LNCaP clone FGC (cell line): ENCODE results near the gene GPC1.
A peak's percentile ranks its signal among the peaks of the same experiment; 100 is the strongest.
"Not testable (repeated sequence)": the region's sequence is repeated elsewhere in the genome, so short reads cannot be mapped to it uniquely, and the experiment has no call there.

ENCODE experiments used
- DNase-seq: peaks from one replicate; pipeline ENCODE4 v3.0.0-alpha.2; 2011; ENCODE audit warnings: low read depth
- H3K4me3 ChIP-seq: 2 replicates; pipeline ENCODE4 v1.5.1; 2011; ENCODE audit warnings: mild to moderate bottlenecking, low read depth, low read length, control low read depth
- TF ChIP-seq, protein P1 (sequence below): IDR thresholded peaks from 2 replicates; pipeline ENCODE4 v1.5.1; 2012; ENCODE audit warnings: mild to moderate bottlenecking; ENCODE audit not compliant: control insufficient read depth, insufficient read depth; ENCODE audit errors: extremely low read depth

Gene GPC1

DNA sequence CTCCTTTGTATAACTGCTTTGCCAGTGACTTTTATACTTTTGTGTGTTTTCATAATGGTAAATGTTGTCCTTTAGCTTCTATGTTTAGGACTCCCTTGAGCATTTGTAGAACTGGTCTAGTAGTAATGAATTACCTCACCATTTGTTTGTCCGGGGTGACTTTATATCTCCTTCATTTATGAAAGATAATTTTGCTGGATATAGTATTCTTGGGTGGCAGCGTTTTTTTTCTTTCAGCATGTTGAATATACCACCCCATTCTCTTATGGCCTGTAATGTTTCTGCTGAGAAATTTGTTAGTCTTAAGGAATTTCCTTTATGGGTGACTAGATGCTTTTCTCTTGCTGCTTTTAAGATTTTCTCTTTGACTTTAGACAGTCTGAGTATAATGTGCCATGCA lies 56.0 kb downstream of the GPC1 start:
- TF ChIP-seq, protein P1, sequence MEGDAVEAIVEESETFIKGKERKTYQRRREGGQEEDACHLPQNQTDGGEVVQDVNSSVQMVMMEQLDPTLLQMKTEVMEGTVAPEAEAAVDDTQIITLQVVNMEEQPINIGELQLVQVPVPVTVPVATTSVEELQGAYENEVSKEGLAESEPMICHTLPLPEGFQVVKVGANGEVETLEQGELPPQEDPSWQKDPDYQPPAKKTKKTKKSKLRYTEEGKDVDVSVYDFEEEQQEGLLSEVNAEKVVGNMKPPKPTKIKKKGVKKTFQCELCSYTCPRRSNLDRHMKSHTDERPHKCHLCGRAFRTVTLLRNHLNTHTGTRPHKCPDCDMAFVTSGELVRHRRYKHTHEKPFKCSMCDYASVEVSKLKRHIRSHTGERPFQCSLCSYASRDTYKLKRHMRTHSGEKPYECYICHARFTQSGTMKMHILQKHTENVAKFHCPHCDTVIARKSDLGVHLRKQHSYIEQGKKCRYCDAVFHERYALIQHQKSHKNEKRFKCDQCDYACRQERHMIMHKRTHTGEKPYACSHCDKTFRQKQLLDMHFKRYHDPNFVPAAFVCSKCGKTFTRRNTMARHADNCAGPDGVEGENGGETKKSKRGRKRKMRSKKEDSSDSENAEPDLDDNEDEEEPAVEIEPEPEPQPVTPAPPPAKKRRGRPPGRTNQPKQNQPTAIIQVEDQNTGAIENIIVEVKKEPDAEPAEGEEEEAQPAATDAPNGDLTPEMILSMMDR, result no peak
- DNase-seq, result no peak

DNA sequence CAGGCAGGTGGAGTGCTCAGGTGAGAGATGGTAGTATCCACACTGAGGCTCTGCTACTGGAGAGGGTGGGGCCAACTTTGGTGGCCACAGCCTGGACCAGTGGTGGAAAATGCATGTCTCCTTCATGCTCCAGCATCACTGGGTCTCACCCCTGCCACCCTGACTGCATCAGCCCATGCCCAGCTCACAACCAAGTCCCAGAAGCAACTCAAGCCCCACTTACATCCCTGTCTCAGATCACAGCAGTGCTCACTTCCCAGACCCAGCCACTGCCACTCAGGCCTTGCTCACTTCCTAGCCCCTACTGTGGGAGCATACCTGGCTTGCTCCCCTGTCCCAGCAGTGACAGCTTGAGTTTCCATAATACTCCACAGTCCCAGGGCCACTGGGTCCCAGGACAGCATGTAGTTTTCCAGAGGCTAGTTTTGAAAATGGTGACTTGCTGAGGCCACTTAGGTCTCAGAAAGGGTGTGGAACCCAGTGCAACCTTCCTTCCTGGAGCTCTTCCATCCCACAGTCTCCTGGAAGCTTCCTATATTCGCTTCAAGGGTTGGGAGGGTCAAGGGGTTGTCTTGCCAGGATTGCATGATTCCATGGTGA lies 58.8 kb downstream of the GPC1 start:
- DNase-seq, result no peak
- H3K4me3 ChIP-seq, result no peak overlapping the region
- TF ChIP-seq, protein P1, result no peak

More for the DNA sequence above, 56.0 kb downstream of the GPC1 start:
- H3K4me3 ChIP-seq, result no peak overlapping the region

DNA sequence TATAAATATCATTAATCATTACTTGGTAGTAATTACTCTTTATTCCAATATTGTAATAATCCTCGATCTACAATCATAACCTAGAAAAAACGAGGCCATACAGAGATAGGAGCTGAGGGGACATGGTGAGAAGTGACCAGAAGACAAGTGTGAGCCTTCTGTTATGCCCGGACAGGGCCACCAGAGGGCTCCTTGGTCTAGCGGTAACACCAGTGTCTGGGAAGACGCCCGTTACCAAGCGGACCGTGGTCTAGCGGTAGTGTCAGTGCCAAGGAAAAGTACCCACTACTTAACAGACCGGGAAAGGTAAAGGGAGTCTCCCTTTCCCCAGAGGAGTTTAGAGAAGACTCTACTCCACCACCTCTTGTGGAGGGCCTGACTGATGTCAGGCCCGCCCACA lies 59.5 kb downstream of the GPC1 start:
- DNase-seq, result peak; percentile 2
- TF ChIP-seq, protein P1, result peak; percentile 21; the same call in 1 of the 2 replicates
- H3K4me3 ChIP-seq, result not testable (repeated sequence)

DNA sequence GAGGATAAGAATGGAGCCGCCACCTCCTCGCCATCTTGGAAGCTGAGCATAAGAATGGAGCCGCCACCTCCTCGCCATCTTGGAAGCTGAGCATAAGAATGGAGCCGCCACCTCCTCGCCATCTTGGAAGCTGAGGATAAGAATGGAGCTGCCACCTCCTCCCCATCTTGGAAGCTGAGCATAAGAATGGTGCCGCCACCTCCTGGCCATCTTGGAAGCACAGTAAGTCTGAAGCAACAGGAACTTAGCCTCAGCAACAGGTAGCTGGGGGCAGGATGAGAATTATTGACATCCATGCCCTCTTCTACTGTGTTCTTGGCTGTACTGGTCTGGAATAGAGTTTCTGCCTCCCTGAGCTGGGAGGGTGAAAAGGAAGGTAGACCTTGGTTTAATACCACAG lies 61.6 kb downstream of the GPC1 start:
- DNase-seq, H3K4me3 ChIP-seq: not testable (repeated sequence)
- TF ChIP-seq, protein P1, result peak; percentile 30

DNA sequence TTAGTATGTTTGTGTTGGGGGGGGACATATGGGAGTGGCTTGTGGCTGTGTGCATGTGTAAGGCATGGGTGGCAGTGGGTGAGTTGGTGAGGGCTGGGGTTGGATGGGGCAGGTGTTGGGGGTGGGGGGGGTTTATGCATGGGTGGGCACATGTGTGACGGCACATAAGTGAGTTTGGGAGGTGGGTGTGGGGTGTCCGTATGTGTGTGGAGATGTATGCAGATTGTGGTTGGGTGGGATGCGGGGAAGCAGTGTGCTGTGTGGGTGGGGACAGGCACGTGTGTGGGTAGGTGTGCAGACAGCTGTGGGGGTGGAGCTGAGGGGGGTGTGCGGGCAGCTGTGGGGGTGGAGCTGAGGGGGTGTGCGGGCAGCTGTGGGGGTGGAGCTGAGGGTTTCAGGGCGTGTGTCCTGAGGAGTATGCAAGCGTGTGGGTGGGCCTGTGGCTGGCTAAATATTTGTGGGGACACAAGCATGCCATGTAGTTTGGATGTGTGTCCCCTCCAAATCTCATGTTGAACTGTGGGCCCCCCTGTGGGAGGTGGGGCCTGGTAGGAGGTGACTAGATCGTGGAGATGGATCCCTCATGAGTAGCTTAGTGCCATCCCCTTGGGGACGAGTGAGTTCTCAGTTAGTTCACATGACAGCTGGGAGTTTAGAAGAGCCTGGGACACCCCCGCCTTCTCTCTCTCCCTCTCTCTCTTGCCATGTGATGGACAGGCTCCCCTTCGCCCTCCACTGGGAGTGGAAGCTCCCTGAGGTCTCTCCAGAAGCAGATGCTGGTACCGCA lies 62.9 kb downstream of the GPC1 start:
- H3K4me3 ChIP-seq, result no peak overlapping the region
- TF ChIP-seq, protein P1, result no peak
- no peak for DNase-seq

DNA sequence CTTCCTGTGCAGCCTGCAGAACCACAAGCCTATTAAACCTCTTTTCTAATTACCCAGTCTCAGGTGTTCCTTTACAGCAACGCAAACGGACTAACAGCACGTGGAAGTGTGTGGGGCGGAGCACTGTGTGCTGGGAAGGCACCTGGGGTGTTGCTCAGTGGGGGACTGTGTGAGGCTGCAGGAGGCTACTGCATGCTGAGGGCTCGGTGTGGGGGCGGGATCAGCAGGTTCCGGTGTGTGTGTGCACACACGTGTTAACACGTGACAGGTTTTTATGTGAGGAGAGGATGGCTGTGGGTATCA lies 63.4 kb downstream of the GPC1 start:
- TF ChIP-seq, protein P1, result no peak
- H3K4me3 ChIP-seq, result no peak overlapping the region
- DNase-seq, result no peak
